GM19452 (cell line): ENCODE data around the gene C4orf50.
"Not testable (repeated sequence)": the region's sequence is repeated elsewhere in the genome, so short reads cannot be mapped to it uniquely, and the experiment has no call there.

ENCODE experiments used
- ATAC-seq: cut with Tn5 transposase; IDR thresholded peaks from one replicate; pipeline ENCODE4 v1.9.1; 2021; ENCODE audit not compliant: unreplicated experiment

Gene C4orf50

GRCh38 chr4:5952975-5953951 is 65.0 kb downstream of the C4orf50 start:
- ATAC-seq, result no peak

- no peak for ATAC-seq
These were observed 65.8 kb downstream of the C4orf50 start for GRCh38 chr4:5952286-5952974.

- not testable (repeated sequence) for ATAC-seq
These were observed 71.6 kb downstream of the C4orf50 start for GRCh38 chr4:5946653-5947052.

GRCh38 chr4:5945936-5946335 is 72.3 kb downstream of the C4orf50 start:
- no peak for ATAC-seq

GRCh38 chr4:5945171-5945570 is 73.1 kb downstream of the C4orf50 start:
- no peak for ATAC-seq

GRCh38 chr4:5943561-5943960 is 74.7 kb downstream of the C4orf50 start:
- ATAC-seq, result no peak

- no peak for ATAC-seq
These were observed 75.3 kb downstream of the C4orf50 start for GRCh38 chr4:5942947-5943346.

GRCh38 chr4:5941601-5942000 is 76.6 kb downstream of the C4orf50 start:
- ATAC-seq, result no peak

- ATAC-seq, result no peak
These were observed 77.6 kb downstream of the C4orf50 start for GRCh38 chr4:5940470-5941203.

- ATAC-seq, result no peak
These were observed 84.0 kb downstream of the C4orf50 start for GRCh38 chr4:5933996-5934831.

- ATAC-seq, result no peak
These were observed 85.1 kb downstream of the C4orf50 start for GRCh38 chr4:5933116-5933515.

- no peak for ATAC-seq
These were observed 86.1 kb downstream of the C4orf50 start for GRCh38 chr4:5932035-5932568.

- ATAC-seq, result no peak
These were observed 86.7 kb downstream of the C4orf50 start for GRCh38 chr4:5931526-5931925.

- ATAC-seq, result no peak
These were observed 87.4 kb downstream of the C4orf50 start for GRCh38 chr4:5930876-5931275.

- ATAC-seq, result no peak
These were observed 87.8 kb downstream of the C4orf50 start for GRCh38 chr4:5930456-5930855.

- ATAC-seq, result no peak
These were observed 89.3 kb downstream of the C4orf50 start for GRCh38 chr4:5928844-5929420.

GRCh38 chr4:5928274-5928673 is 90.0 kb downstream of the C4orf50 start:
- no peak for ATAC-seq

GRCh38 chr4:5927747-5928146 is 90.5 kb downstream of the C4orf50 start:
- no peak for ATAC-seq

GRCh38 chr4:5927116-5927515 is 91.1 kb downstream of the C4orf50 start:
- no peak for ATAC-seq

GRCh38 chr4:5926598-5926997 is 91.6 kb downstream of the C4orf50 start:
- ATAC-seq, result no peak
